GM13976 (cell line): ENCODE results near the gene NPW.

Experiments
- DNase-seq: peaks from one replicate; pipeline ENCODE4 v3.0.0; 2012; ENCODE audit warnings: low spot score
- CTCF ChIP-seq: IDR thresholded peaks from 2 replicates; pipeline ENCODE4 v1.5.1; 2012; ENCODE audit warnings: borderline replicate concordance, mild to moderate bottlenecking; ENCODE audit not compliant: insufficient read depth; ENCODE audit errors: extremely low read depth, missing control alignments, control extremely low read depth
- in situ Hi-C: fragments of 300-500 bp; cut with MboI; formaldehyde crosslinking; loops from one replicate; pipeline ENCODE4 v1.12.0; 2022; ENCODE audit warnings: low sequenced_read_pairs, mixed read lengths, inconsistent platforms; ENCODE audit not compliant: unreplicated experiment

The NPW gene

GRCh38 chr16:2028146-2028545, 8.6 kb downstream of the NPW start:
- no peak for DNase-seq
- TF ChIP-seq CTCF: no peak
- in situ Hi-C loops: no loop called here

GRCh38 chr16:2028620-2029220, 9.1 kb downstream of the NPW start:
- no peak for DNase-seq
- in situ Hi-C loops: no loop called here
- TF ChIP-seq CTCF: no peak

GRCh38 chr16:2029350-2029749, 9.8 kb downstream of the NPW start:
- in situ Hi-C loops: no loop called here
- DNase-seq: no peak
- TF ChIP-seq CTCF: no peak

DNA sequence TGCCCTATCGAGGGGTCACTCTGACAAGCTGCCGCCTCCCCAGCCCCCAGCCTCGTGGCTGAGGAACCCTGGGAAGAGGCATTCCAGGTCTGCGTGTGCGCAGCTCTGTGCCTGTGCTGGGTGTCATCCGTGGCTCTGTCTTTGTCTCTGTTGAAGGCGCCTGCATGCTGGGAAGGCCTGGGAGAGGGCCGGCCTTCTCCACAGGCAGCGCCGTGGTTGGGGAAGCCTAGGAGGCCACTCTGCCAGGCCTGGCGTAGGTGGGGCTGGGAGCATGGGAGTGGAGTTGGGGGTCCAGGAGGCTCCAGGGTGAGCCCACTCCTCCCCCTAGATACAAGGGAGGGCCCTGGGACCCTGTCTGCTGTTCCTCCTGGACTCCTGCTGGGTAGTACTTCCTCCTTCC, 10.5 kb downstream of the NPW start:
- DNase-seq: no peak
- in situ Hi-C loops: no loop called here
- TF ChIP-seq CTCF: no peak

DNA sequence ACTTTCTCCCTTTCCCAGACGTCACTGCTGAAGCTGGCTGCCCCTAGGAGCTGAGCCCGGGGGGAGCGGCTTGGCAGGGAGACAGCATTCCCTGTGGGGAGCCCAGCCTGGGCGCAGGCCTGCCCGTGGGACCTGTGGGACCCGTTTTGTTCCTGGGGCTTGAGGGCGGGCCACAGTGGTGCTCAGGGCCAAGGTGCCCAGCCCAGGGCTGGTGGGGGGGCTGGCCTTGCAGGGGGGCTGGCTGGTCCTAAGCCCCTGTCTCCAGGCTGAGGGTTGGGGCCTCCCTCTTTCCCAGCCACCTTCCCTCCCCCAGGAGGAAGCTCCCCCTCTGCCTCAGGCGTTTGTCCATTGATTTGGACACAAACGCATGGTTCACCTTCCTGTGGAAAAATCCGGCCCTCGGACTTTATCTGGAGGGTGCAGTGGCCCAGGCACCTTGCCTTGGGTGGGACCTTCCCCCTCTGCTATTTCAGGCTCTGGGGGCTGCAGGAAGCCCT, 11.5 kb downstream of the NPW start:
- DNase-seq: no peak
- in situ Hi-C loops: no loop called here
- TF ChIP-seq CTCF: no peak

GRCh38 chr16:2032285-2033056, 12.9 kb downstream of the NPW start:
- DNase-seq: no peak
- TF ChIP-seq CTCF: no peak

More at GRCh38 chr16:2032285-2033056, 12.9 kb downstream of the NPW start:
- in situ Hi-C loops: no loop called here
